ENCODE data around the gene MCOLN3. TPM values are rescaled to one million over a fixed set of nuclear protein-coding genes. Genes with fewer than 3 reads are reported as not detected.

The MCOLN3 gene
- total RNA-seq, 1 donor from 2014 or later: 0.09 TPM

- DNase-seq (ENCODE audit: low read depth, low spot score): peak; percentile 15
- H3K9me3 Mint-ChIP-seq: no peaks in the 10 kb centered on the region
- peaks cover 10% of the 10 kb centered on the region for H3K4me1 Mint-ChIP-seq
- no peak for TF ChIP-seq CTCF (conservative IDR thresholded peaks at IDR 0.05)
- peak overlapping the region; percentile 73 for H3K4me3 Mint-ChIP-seq
- H3K27ac Mint-ChIP-seq (ENCODE audit: unreplicated experiment): no peak overlapping the region
- peaks cover 2% of the 10 kb centered on the region for H3K36me3 Mint-ChIP-seq (ENCODE audit: low read depth)
- H3K27me3 Mint-ChIP-seq (ENCODE audit: low read depth): peaks cover 84% of the 10 kb centered on the region
Measured at GRCh38 chr1:84997667-84998600, 50.4 kb downstream of the MCOLN3 start.

GRCh38 chr1:84996846-84997666, 51.2 kb downstream of the MCOLN3 start, which contains the start of gene MCOLN2:
MCOLN2 (minus strand) TSS chr1:84997113; CDS start chr1:84996872, 241 bp downstream.
- Mint-ChIP-seq H3K4me3 (peak within 1 kb of the TSS; percentile 83), H3K27ac (ENCODE audit: unreplicated experiment) (no peak within 1 kb of the TSS), H3K9me3 (no peaks in the 10 kb centered on the region), H3K36me3 (ENCODE audit: low read depth) (peaks cover 2% of the 10 kb centered on the region), H3K27me3 (ENCODE audit: low read depth) (peaks cover 85% of the 10 kb centered on the region), H3K4me1 (peaks cover 10% of the 10 kb centered on the region)
- peak; percentile 32 for TF ChIP-seq CTCF (conservative IDR thresholded peaks at IDR 0.05)
- peak; percentile 41 for DNase-seq (ENCODE audit: low read depth, low spot score)

- Mint-ChIP-seq H3K27ac (ENCODE audit: unreplicated experiment) (no peak overlapping the region), H3K4me1 (peaks cover 10% of the 10 kb centered on the region), H3K36me3 (ENCODE audit: low read depth) (peaks cover 2% of the 10 kb centered on the region), H3K9me3 (no peaks in the 10 kb centered on the region), H3K4me3 (peak overlapping the region; percentile 83), H3K27me3 (ENCODE audit: low read depth) (peaks cover 81% of the 10 kb centered on the region)
- no peak for DNase-seq (ENCODE audit: low read depth, low spot score)
- no peak for TF ChIP-seq CTCF (conservative IDR thresholded peaks at IDR 0.05)
Measured at GRCh38 chr1:84995484-84996334, 52.6 kb downstream of the MCOLN3 start.

- H3K27ac Mint-ChIP-seq (ENCODE audit: unreplicated experiment): no peak overlapping the region
- peaks cover 47% of the 10 kb centered on the region for H3K27me3 Mint-ChIP-seq (ENCODE audit: low read depth)
- peaks cover 2% of the 10 kb centered on the region for H3K36me3 Mint-ChIP-seq (ENCODE audit: low read depth)
- H3K4me1 Mint-ChIP-seq: peaks cover 4% of the 10 kb centered on the region
- no peak for DNase-seq (ENCODE audit: low read depth, low spot score)
- TF ChIP-seq CTCF (conservative IDR thresholded peaks at IDR 0.05): no peak
- no peaks in the 10 kb centered on the region for H3K9me3 Mint-ChIP-seq
- H3K4me3 Mint-ChIP-seq: no peak overlapping the region
Measured at GRCh38 chr1:84991097-84991920, 57.0 kb downstream of the MCOLN3 start.
